ENCODE data around the gene SLC17A9. TPM values are rescaled to one million over a fixed set of nuclear protein-coding genes. Genes with fewer than 3 reads are reported as not detected.

SLC17A9 gene
- total and polyA plus RNA-seq, 2 donors, result 3.2 to 8.9 TPM

DNA sequence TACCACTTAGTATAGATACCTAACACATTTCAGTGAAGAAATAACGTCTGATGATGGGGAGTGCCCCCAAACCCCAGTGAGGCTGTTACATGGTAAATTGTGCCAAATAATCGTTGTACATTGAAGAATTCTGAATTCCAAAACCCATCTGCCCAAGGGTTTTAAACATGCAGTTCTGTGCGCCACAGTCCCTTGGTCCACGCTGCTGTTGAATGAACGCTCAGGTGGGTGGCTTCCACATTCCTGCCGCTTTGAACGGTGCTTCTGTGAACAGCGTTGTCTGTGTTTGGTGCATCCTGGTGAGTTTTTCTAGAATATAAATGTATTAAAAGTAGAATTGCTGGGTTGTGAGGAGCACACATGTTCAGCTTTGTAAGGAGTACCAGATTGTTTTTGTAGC lies 11.6 kb upstream of the SLC17A9 start:
- H3K27ac ChIP-seq (ENCODE audit: low read depth), result no peak overlapping the region
- no peak for DNase-seq (ENCODE audit: extremely low spot score)
- H3K4me3 ChIP-seq (ENCODE audit: low read depth, low read length), result no peak overlapping the region
- H3K36me3 ChIP-seq (ENCODE audit: insufficient read depth), result no peaks in the 10 kb centered on the region
- WGBS, result 90% methylated on average over 8 of the region's 8 CpGs
- no peaks in the 10 kb centered on the region for H3K4me1 ChIP-seq (ENCODE audit: insufficient read depth)

DNA sequence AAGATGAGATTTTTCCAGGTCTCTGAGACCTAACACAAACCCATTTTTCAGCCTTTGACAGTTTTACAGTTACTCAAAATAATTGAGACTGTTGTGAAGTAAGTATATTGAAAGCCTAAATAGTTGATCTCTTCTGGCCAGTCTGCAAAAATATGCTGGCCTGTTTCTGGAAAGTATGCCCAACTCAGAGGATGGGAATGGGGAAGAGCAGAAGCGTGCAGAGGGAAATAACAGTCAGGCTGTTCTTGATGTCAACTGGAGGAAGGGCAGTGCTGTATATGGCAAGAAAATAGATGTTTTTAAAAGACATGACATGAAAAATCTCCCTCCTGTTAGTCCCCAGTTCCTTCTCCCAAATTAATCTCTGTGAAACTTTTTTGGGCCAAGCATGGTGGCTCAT lies 10.7 kb upstream of the SLC17A9 start:
- WGBS, result 92% methylated on average over 1 of the region's 1 CpG
- DNase-seq (ENCODE audit: extremely low spot score), result no peak
- Histone ChIP-seq H3K4me1 (ENCODE audit: insufficient read depth) (no peaks in the 10 kb centered on the region), H3K36me3 (ENCODE audit: insufficient read depth) (no peaks in the 10 kb centered on the region), H3K4me3 (ENCODE audit: low read depth, low read length) (no peak overlapping the region), H3K27ac (ENCODE audit: low read depth) (no peak overlapping the region)

DNA sequence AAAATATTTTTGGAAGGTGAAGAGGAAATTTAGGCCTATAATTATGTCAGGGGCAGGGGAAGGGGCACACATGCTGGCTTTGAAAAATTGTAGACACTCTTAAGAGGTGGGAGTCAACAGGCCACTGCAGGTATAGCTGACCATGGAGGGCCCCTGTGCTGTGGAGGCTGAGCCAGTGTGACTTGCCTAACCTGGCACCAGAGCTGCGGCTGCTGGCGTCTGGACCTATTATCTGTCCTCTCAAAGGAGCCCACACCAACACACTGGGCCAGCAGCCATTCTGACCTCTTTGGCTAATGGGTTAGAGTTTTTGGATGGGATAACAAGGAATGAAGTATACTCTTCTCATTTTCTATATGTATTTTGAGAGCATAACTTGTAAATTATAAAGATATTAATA lies 10.1 kb upstream of the SLC17A9 start:
- Histone ChIP-seq H3K4me1 (ENCODE audit: insufficient read depth) (no peaks in the 10 kb centered on the region), H3K4me3 (ENCODE audit: low read depth, low read length) (no peak overlapping the region), H3K36me3 (ENCODE audit: insufficient read depth) (no peaks in the 10 kb centered on the region), H3K27ac (ENCODE audit: low read depth) (no peak overlapping the region)
- WGBS, result 86% methylated on average over 2 of the region's 2 CpGs
- DNase-seq (ENCODE audit: extremely low spot score), result no peak

DNA sequence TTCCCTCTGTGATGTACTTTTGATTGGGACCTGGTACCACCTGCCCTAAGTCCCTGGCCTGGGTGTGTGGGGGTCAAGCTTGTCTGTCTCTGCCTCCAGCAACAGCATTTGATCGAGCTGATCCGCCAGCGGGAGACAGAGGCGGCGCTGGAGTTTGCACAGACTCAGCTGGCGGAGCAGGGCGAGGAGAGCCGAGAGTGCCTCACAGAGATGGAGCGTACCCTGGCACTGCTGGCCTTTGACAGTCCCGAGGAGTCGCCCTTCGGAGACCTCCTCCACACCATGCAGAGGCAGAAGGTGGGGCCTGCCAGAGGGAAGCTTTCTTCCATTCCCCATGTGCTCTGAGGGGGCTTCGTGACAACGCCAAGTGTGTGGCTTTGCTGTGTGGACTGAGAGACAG lies 9.1 kb upstream of the SLC17A9 start:
- 95% methylated on average over 14 of the region's 14 CpGs for WGBS
- no peaks in the 10 kb centered on the region for H3K36me3 ChIP-seq (ENCODE audit: insufficient read depth)
- no peak for DNase-seq (ENCODE audit: extremely low spot score)
- no peak overlapping the region for H3K27ac ChIP-seq (ENCODE audit: low read depth)
- H3K4me3 ChIP-seq (ENCODE audit: low read depth, low read length), result no peak overlapping the region
- no peaks in the 10 kb centered on the region for H3K4me1 ChIP-seq (ENCODE audit: insufficient read depth)

DNA sequence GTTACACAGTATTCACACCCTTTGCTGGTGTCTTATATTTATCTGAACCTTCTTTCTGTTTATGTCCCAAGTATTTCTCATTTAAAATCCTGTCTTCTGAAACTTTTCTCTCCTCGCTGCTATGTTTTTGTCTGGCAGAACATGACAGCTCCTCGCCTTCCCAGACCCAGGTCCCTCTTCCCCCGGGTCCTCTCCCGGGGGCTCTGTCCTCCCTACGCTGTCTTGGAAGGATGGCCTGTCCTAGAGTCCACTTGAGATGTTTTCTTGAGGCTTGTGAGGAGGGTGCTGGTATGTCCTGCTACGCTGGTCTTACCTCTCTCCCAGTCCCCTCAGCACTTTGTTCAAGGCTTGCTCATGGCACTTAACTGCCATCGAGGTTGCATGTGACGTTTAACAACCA lies 8.3 kb upstream of the SLC17A9 start:
- 81% methylated on average over 8 of the region's 8 CpGs for WGBS
- no peak for DNase-seq (ENCODE audit: extremely low spot score)
- no peak overlapping the region for H3K27ac ChIP-seq (ENCODE audit: low read depth)
- no peak overlapping the region for H3K4me3 ChIP-seq (ENCODE audit: low read depth, low read length)
- H3K4me1 ChIP-seq (ENCODE audit: insufficient read depth), result no peaks in the 10 kb centered on the region
- H3K36me3 ChIP-seq (ENCODE audit: insufficient read depth), result no peaks in the 10 kb centered on the region

DNA sequence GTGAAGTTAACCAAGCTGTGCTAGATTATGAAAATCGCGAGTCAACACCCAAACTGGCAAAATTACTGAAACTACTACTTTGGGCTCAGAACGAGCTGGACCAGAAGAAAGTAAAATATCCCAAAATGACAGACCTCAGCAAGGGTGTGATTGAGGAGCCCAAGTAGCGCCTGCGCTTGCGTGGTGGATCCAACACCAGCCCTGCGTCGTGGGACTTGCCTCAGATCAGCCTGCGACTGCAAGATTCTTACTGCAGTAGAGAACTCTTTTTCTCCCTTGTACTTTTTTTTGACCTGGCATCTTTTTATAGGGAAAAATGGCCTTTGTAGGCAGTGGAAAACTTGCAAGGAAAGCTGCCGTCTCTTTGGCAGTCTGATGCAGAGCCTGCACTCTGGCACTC lies 7.8 kb upstream of the SLC17A9 start:
- no peak for DNase-seq (ENCODE audit: extremely low spot score)
- Histone ChIP-seq H3K27ac (ENCODE audit: low read depth) (no peak overlapping the region), H3K36me3 (ENCODE audit: insufficient read depth) (no peaks in the 10 kb centered on the region), H3K4me3 (ENCODE audit: low read depth, low read length) (no peak overlapping the region), H3K4me1 (ENCODE audit: insufficient read depth) (no peaks in the 10 kb centered on the region)
- 82% methylated on average over 10 of the region's 10 CpGs for WGBS

DNA sequence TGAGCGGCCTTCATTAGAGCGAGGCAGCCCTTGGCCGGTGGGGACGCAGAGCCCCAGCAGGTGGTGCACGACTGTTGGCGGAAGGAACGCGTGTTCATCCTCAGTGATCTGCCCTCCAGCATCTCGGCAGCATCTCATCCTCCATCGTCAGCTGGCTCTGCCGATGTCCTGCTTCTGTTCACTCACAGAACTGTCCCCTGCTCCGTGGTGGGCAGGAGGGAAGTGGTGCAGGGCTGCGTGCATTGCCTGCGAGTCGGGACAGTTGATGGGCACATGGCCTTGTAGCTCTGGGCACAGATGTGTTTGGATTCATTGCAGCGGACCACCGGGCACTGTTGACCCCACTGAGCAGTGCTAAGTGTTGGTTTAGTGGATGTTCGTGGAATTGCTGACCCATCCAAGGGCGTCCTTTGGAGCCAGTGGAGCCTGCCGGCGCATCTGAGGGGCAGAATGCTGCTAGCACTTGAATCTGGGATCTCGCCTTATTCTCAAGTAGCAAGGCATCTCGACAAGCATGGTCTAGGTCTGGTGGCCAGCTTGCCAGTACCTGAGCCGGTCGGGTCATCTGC lies 6.7 kb upstream of the SLC17A9 start:
- Histone ChIP-seq H3K4me1 (ENCODE audit: insufficient read depth) (no peaks in the 10 kb centered on the region), H3K36me3 (ENCODE audit: insufficient read depth) (no peaks in the 10 kb centered on the region), H3K27ac (ENCODE audit: low read depth) (no peak overlapping the region), H3K4me3 (ENCODE audit: low read depth, low read length) (no peak overlapping the region)
- DNase-seq (ENCODE audit: extremely low spot score), result no peak
- 91% methylated on average over 25 of the region's 25 CpGs for WGBS

DNA sequence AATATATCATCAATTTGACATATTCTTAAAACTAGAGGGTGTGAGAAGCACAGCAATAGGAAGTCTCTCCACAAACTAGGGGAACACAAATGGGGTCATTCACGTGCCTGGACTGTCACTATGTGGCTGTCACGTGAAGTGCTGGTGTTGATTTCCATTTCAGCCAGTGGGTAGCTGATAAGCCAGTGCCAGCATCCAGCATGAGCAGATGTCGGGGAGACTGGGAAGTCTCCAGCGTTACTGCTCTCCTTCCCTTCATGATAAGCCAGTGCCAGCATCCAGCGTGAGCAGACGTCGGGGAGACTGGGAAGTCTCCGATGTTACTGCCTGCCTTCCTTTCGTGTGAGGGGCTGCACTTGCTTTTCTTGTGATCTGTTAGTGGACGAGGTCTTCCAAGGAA lies 5.6 kb upstream of the SLC17A9 start:
- Histone ChIP-seq H3K4me3 (ENCODE audit: low read depth, low read length) (no peak overlapping the region), H3K4me1 (ENCODE audit: insufficient read depth) (no peaks in the 10 kb centered on the region), H3K36me3 (ENCODE audit: insufficient read depth) (no peaks in the 10 kb centered on the region), H3K27ac (ENCODE audit: low read depth) (no peak overlapping the region)
- DNase-seq (ENCODE audit: extremely low spot score), result no peak
- 42% methylated on average over 10 of the region's 10 CpGs for WGBS

DNA sequence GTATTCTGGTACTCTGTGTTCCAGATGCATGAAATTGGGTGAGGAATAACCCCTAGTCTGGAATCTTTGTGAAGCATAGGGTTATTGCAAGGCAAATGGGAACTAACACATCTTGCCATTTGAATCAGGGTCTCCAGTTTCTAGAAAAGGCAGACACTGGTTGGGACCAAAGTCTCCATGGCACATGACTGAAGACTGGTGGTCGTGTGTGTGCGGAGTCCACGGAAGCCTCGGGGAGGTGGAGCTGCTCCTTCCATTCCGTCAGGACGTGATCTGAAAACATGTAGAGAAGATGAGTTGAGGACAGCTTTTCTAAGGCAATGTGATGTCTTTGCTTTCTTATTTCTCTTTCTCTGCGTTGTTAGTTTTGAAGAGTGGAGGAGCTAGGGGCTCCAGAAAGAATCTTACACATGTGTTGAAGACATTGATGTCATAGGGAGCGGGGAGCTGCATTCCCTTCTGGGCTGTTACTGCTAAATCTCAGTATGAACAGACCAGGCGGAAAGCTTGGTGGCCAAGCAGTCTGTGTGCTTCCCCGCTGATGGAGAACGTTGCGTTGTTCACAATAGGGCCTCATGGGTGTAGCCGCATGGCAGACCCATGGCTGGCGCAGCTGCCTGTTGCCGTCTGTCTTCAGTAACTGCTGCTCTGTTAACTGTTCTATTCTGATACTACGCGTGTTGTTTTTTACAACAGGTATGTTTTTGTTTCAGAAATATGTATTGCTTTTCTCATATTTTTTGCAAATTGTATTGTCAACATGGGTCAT lies 4.8 kb upstream of the SLC17A9 start:
- Histone ChIP-seq H3K4me3 (ENCODE audit: low read depth, low read length) (no peak overlapping the region), H3K36me3 (ENCODE audit: insufficient read depth) (no peaks in the 10 kb centered on the region), H3K27ac (ENCODE audit: low read depth) (no peak overlapping the region), H3K4me1 (ENCODE audit: insufficient read depth) (no peaks in the 10 kb centered on the region)
- 96% methylated on average over 17 of the region's 17 CpGs for WGBS
- no peak for DNase-seq (ENCODE audit: extremely low spot score)

DNA sequence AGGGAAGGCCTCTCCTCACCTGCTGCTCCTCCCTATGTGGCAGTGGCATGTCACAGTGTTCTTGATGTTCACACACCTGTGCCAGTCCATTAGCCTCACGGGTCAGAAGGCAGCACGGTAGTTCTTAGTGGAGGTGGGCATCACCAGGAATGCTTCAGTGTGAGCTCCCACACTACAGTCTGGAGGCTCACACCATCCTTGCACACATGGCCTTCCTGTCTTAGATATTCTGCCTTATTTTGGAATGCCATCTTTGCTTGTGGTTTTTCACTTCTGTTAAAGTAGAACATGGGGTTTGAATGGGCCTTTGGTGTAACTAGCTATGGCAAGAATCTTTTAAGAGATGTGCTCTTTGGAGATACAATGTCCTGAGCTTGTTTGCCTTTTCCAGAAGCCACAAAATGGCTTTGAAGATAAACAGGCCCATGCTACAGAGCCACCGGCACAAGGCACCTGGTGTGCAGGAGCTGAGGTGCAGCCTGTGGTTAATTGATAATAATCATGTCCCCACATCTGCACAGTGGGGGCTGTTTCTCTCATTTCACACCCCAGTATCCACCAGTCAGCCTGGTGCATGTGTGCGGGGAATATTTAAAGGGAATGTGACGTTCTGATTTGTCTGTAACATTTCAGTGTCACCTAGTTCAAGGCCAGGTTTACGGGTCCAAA lies 3.2 kb upstream of the SLC17A9 start:
- Histone ChIP-seq H3K4me3 (ENCODE audit: low read depth, low read length) (no peak overlapping the region), H3K4me1 (ENCODE audit: insufficient read depth) (no peaks in the 10 kb centered on the region), H3K36me3 (ENCODE audit: insufficient read depth) (no peaks in the 10 kb centered on the region), H3K27ac (ENCODE audit: low read depth) (no peak overlapping the region)
- WGBS, result 97% methylated on average over 6 of the region's 6 CpGs
- DNase-seq (ENCODE audit: extremely low spot score), result no peak

DNA sequence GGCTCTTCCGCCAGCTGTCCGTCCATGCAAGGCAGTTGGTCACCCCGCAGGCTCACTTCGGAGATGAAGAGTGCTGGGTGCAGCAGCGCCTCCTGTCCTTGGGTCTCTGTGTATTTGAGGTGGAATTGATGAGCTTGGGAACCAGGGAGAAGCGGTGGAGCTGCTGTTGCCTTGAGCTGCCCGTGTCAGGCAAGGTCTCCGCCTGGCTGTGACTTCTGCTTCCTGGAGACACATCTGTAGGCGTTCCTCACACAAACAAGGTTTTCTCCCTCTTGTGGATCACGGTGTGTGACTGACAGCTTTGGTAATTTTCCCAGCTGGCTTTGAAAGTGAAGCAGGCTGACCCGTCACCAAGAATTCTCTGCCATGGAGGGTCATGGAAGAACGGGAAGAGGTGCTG lies 2.5 kb upstream of the SLC17A9 start:
- WGBS, result 96% methylated on average over 12 of the region's 12 CpGs
- no peaks in the 10 kb centered on the region for H3K36me3 ChIP-seq (ENCODE audit: insufficient read depth)

DNA sequence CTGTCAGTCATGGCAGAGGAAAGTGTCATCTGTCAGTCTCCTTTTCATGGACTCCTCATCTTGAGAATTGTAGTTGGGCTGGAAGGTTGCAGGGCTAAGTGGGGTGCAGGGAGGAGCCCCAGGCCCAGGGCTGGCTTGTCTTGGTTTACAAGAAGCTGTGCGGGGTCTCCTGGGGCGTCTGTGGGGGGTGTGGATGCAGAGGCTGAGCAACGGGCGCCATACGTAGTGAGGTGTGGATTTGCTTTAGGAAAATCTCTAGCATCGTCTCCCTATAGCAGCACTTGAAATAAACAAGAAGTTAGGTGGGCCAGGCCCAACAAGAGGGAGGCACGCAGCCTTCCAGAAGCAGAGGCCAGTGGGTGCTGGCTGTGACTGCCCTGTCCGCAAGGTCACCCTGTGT lies 1.8 kb upstream of the SLC17A9 start:
- no peak overlapping the region for H3K27ac ChIP-seq (ENCODE audit: low read depth)
- no peak for DNase-seq (ENCODE audit: extremely low spot score)
- H3K4me1 ChIP-seq (ENCODE audit: insufficient read depth), result no peaks in the 10 kb centered on the region
- H3K36me3 ChIP-seq (ENCODE audit: insufficient read depth), result no peaks in the 10 kb centered on the region
- H3K4me3 ChIP-seq (ENCODE audit: low read depth, low read length), result no peak overlapping the region
- WGBS, result 93% methylated on average over 8 of the region's 8 CpGs

More for the DNA sequence above, 2.5 kb upstream of the SLC17A9 start:
- H3K4me1 ChIP-seq (ENCODE audit: insufficient read depth), result no peaks in the 10 kb centered on the region
- H3K27ac ChIP-seq (ENCODE audit: low read depth), result no peak overlapping the region
- no peak for DNase-seq (ENCODE audit: extremely low spot score)
- no peak overlapping the region for H3K4me3 ChIP-seq (ENCODE audit: low read depth, low read length)

DNA sequence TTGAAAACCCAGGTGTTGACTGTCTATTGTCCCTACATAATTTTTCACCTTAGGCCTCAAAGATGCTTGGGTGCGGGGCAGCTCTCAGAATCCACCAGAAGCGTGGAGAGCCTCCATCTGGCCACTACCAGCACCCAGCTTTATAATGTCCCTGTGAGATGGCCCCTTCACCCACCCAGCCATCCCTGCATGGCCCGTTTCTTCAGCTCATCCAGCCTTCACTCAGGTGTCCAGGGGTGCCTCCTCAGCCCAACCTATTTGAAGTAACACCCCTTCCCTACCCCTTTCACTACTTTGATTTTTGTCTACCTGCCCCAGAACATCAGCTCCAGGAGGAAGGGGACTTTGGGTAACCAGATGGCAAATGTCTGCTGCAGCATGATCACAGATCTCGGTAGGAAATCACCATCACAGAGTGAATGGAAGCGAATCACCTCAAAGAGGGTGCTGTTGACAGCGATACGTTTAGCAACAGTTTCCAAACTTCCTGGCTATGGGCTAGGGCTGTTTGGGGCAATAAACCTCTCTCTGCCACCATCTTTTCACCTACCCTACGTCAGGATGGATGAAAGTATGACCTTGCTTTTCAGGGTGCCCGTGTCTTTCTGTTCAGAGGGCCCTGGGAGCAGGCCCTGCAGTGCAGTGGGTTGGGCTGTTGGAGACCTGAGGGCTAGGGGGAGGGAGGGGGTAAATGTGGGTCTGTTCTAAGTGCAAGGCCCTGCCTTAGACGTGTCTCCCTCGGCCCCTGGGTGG lies 1.2 kb upstream of the SLC17A9 start:
- H3K4me3 ChIP-seq (ENCODE audit: low read depth, low read length), result no peak overlapping the region
- no peaks in the 10 kb centered on the region for H3K4me1 ChIP-seq (ENCODE audit: insufficient read depth)
- H3K36me3 ChIP-seq (ENCODE audit: insufficient read depth), result no peaks in the 10 kb centered on the region
- no peak overlapping the region for H3K27ac ChIP-seq (ENCODE audit: low read depth)
- DNase-seq (ENCODE audit: extremely low spot score), result no peak
- 88% methylated on average over 11 of the region's 11 CpGs for WGBS
